Chondrocyte (in vitro differentiated cells): ENCODE measurements around the gene CLDN14. TPM values are rescaled to one million over a fixed set of nuclear protein-coding genes. Genes with fewer than 3 reads are reported as not detected.

ENCODE experiments used
- DNase-seq: peaks from one replicate; pipeline ENCODE4 v3.0.0; 2021; ENCODE audit warnings: mixed read lengths, low spot score
- H3K27ac Mint-ChIP-seq: one replicate; pipeline ENCODE4 v1.8.0; 2021; ENCODE audit warnings: mild to moderate bottlenecking, moderate library complexity, mixed read lengths; ENCODE audit not compliant: unreplicated experiment
- H3K27me3 Mint-ChIP-seq: 2 replicates; pipeline ENCODE4 v1.8.0; 2021; ENCODE audit warnings: low read depth, mixed read lengths
- H3K36me3 Mint-ChIP-seq: 2 replicates; pipeline ENCODE4 v1.8.0; 2021; ENCODE audit warnings: low read depth, mixed read lengths
- H3K4me1 Mint-ChIP-seq: 2 replicates; pipeline ENCODE4 v1.8.0; 2021; ENCODE audit warnings: low read depth, mild to moderate bottlenecking, mixed read lengths
- H3K4me3 Mint-ChIP-seq: one replicate; pipeline ENCODE4 v1.8.0; 2021; ENCODE audit warnings: mild to moderate bottlenecking, moderate library complexity, mixed read lengths; ENCODE audit not compliant: unreplicated experiment
- H3K9me3 Mint-ChIP-seq: 2 replicates; pipeline ENCODE4 v1.8.0; 2021; ENCODE audit warnings: low read depth, mixed read lengths
- CTCF ChIP-seq: fragments of 200-600 bp; sonication (generic); IDR thresholded peaks from 2 replicates; pipeline ENCODE4 v1.5.0; 2021; ENCODE audit warnings: antibody characterized with exemption, mild to moderate bottlenecking, moderate library complexity
- total RNA-seq: library from RNA; stranded (reverse); gene quantifications from 3 replicates; pipeline ENCODE4 v1.2.1, GENCODE V29; 2021

The CLDN14 gene
- total RNA-seq, 1 donor from 2014 or later: not detected

GRCh38 chr21:36429947-36430546, 49.9 kb downstream of the CLDN14 start:
- peak; percentile 51 for TF ChIP-seq CTCF
- peak overlapping the region; percentile 98 for H3K27ac Mint-ChIP-seq
- no peaks in the 10 kb centered on the region for H3K27me3 Mint-ChIP-seq
- DNase-seq: peak; percentile 89
- H3K4me3 Mint-ChIP-seq: peak overlapping the region; percentile 59
- no peaks in the 10 kb centered on the region for H3K9me3 Mint-ChIP-seq
- H3K4me1 Mint-ChIP-seq: peaks cover 38% of the 10 kb centered on the region
- no peaks in the 10 kb centered on the region for H3K36me3 Mint-ChIP-seq

- no peaks in the 10 kb centered on the region for H3K9me3 Mint-ChIP-seq
- DNase-seq: peak; percentile 69
- TF ChIP-seq CTCF: no peak
- H3K4me3 Mint-ChIP-seq: peak overlapping the region; percentile 9
- no peaks in the 10 kb centered on the region for H3K36me3 Mint-ChIP-seq
- H3K27me3 Mint-ChIP-seq: no peaks in the 10 kb centered on the region
- peaks cover 38% of the 10 kb centered on the region for H3K4me1 Mint-ChIP-seq
- H3K27ac Mint-ChIP-seq: peak overlapping the region; percentile 98
Observed at GRCh38 chr21:36428761-36429432, 51.0 kb downstream of the CLDN14 start.

GRCh38 chr21:36427502-36427901, 52.4 kb downstream of the CLDN14 start:
- no peak for DNase-seq
- H3K36me3 Mint-ChIP-seq: no peaks in the 10 kb centered on the region
- peaks cover 37% of the 10 kb centered on the region for H3K4me1 Mint-ChIP-seq
- TF ChIP-seq CTCF: no peak
- no peaks in the 10 kb centered on the region for H3K27me3 Mint-ChIP-seq
- H3K27ac Mint-ChIP-seq: no peak overlapping the region
- H3K4me3 Mint-ChIP-seq: no peak overlapping the region
- no peaks in the 10 kb centered on the region for H3K9me3 Mint-ChIP-seq

- Mint-ChIP-seq H3K36me3 (no peaks in the 10 kb centered on the region), H3K27ac (no peak overlapping the region)
- DNase-seq: peak; percentile 48
Observed at GRCh38 chr21:36425286-36425685, 54.6 kb downstream of the CLDN14 start.

GRCh38 chr21:36424592-36424991, 55.3 kb downstream of the CLDN14 start:
- DNase-seq: peak; percentile 70
- Mint-ChIP-seq H3K27me3 (no peaks in the 10 kb centered on the region), H3K4me1 (peaks cover 27% of the 10 kb centered on the region), H3K36me3 (no peaks in the 10 kb centered on the region), H3K4me3 (no peak overlapping the region), H3K27ac (no peak overlapping the region), H3K9me3 (no peaks in the 10 kb centered on the region)
- no peak for TF ChIP-seq CTCF

More at GRCh38 chr21:36425286-36425685, 54.6 kb downstream of the CLDN14 start:
- Mint-ChIP-seq H3K9me3 (no peaks in the 10 kb centered on the region), H3K27me3 (no peaks in the 10 kb centered on the region), H3K4me1 (peaks cover 27% of the 10 kb centered on the region), H3K4me3 (no peak overlapping the region)
- no peak for TF ChIP-seq CTCF
